GM12878 (cell line): ENCODE measurements around the gene RARS1. TPM values are rescaled to one million over a fixed set of nuclear protein-coding genes. Genes with fewer than 3 reads are reported as not detected.

Experiments
- ATAC-seq: fragments of 200-7000 bp; cut with Tn5 transposase; 3 replicates; pipeline ENCODE4 v1.9.1; 2020; ENCODE audit warnings: mild to moderate bottlenecking, moderate library complexity
- BruUV-seq: library from RNA; stranded (reverse); fragments of 400-500 nt; replicated peaks from 2 replicates; lab custom pipeline; 2021; lab: Mats Ljungman, UMichigan
- CTCF ChIA-PET: fragments of 300-600 bp; sonication (Branson Sonifier 250); formaldehyde crosslinking; extraction: SDS; loops from one replicate; lab custom pipeline; 2021; ENCODE audit warnings: inconsistent platforms; lab: Yijun Ruan, JAX
- POLR2A ChIA-PET: fragments of 350-600 bp; formaldehyde crosslinking; extraction: SDS; loops from one replicate; lab custom pipeline; 2021; ENCODE audit warnings: inconsistent platforms; lab: Charles Lee
- RAD21 ChIA-PET: fragments of 300-600 bp; sonication (Branson Sonifier 250); formaldehyde crosslinking; loops from one replicate; lab custom pipeline; 2023; ENCODE audit warnings: antibody characterized with exemption; ENCODE audit not compliant: unreplicated experiment; lab: Charles Lee
- SMC1A ChIA-PET: fragments of 300-600 bp; sonication (Branson Sonifier 250); formaldehyde crosslinking; loops from one replicate; lab custom pipeline; 2023; ENCODE audit not compliant: unreplicated experiment, uncharacterized antibody; lab: Charles Lee
- DNase-seq: peaks from one replicate; pipeline ENCODE4 v3.0.0-alpha.2; 2011; ENCODE audit warnings: low read depth, low spot score
- FAIRE-seq: peaks from 3 replicates; lab custom pipeline; 2011; peaks lifted over from hg19 to GRCh38; lab: Jason Lieb, UNC
- H2AFZ ChIP-seq: 2 replicates; pipeline ENCODE4 v1.6.0; 2011; ENCODE audit warnings: low read depth, low read length, control low read depth; ENCODE audit not compliant: control insufficient read depth
- H3K27ac ChIP-seq: 2 replicates; pipeline ENCODE4 v1.5.1; 2011; ENCODE audit warnings: control low read depth; ENCODE audit not compliant: control insufficient read depth, insufficient read depth
- H3K27me3 ChIP-seq, 2 experiments: replicated peaks in 1 of 2; 2 replicates each; pipeline versions ENCODE4 v1.6.0 to v1.6.1; 2011; ENCODE audit warnings: low read length in 1 of 2; ENCODE audit not compliant: control insufficient read depth in 2 of 2, insufficient read depth in 2 of 2
- H3K36me3 ChIP-seq, 2 experiments: 2 replicates each; pipeline ENCODE4 v1.5.1; 2011; ENCODE audit warnings: low read length in 1 of 2; ENCODE audit not compliant: control insufficient read depth in 2 of 2, insufficient read depth in 2 of 2
- H3K4me1 ChIP-seq: 2 replicates; pipeline ENCODE4 v1.6.1; 2011; ENCODE audit warnings: mild to moderate bottlenecking, low read length, moderate library complexity, mixed read lengths; ENCODE audit not compliant: control insufficient read depth, insufficient read depth
- H3K4me2 ChIP-seq: 2 replicates; pipeline ENCODE4 v1.6.0; 2011; ENCODE audit warnings: control low read depth; ENCODE audit not compliant: control insufficient read depth, insufficient read depth
- H3K4me3 ChIP-seq: fragments of 200-600 bp; sonication (generic); 2 replicates; pipeline ENCODE4 v1.5.1; 2016
- H3K79me2 ChIP-seq: 2 replicates; pipeline ENCODE4 v1.6.0; 2011; ENCODE audit warnings: low read length; ENCODE audit not compliant: control insufficient read depth, insufficient read depth
- H3K9ac ChIP-seq: 2 replicates; pipeline ENCODE4 v1.8.0; 2011; ENCODE audit warnings: low read length, control low read depth, mixed read lengths; ENCODE audit not compliant: control insufficient read depth, insufficient read depth
- H3K9me3 ChIP-seq: replicated peaks from 3 replicates; pipeline ENCODE4 v1.5.1; 2011; ENCODE audit warnings: mild to moderate bottlenecking, low read length; ENCODE audit not compliant: control insufficient read depth, insufficient read depth
- H4K20me1 ChIP-seq: 2 replicates; pipeline ENCODE4 v1.6.0; 2011; ENCODE audit not compliant: control insufficient read depth, insufficient read depth
- CHD2 ChIP-seq: IDR thresholded peaks from 2 replicates; pipeline ENCODE4 v1.6.1; 2011; ENCODE audit warnings: low read depth, low read length, improper control_type of control experiment, borderline replicate concordance
- HDAC6 ChIP-seq: fragments of 200-600 bp; sonication (generic); IDR thresholded peaks from one replicate; pipeline ENCODE4 v1.8.0; 2017; ENCODE audit warnings: antibody characterized with exemption; ENCODE audit not compliant: unreplicated experiment
- JUNB ChIP-seq: IDR thresholded peaks from 2 replicates; pipeline ENCODE4 v1.6.1; 2016; ENCODE audit warnings: antibody characterized with exemption, mild to moderate bottlenecking
- LARP7 ChIP-seq: fragments of 450-650 bp; IDR thresholded peaks from 2 replicates; pipeline ENCODE4 v1.6.1; 2017; ENCODE audit warnings: mild to moderate bottlenecking
- POLR2AphosphoS5 ChIP-seq: IDR thresholded peaks from 2 replicates; pipeline ENCODE4 v1.6.1; 2011; ENCODE audit warnings: mild to moderate bottlenecking, low read length, inconsistent platforms
- RFX5 ChIP-seq: IDR thresholded peaks from 2 replicates; pipeline ENCODE4 v1.6.1; 2011; ENCODE audit warnings: low read depth, low read length, improper control_type of control experiment
- RUNX3 ChIP-seq: IDR thresholded peaks from 2 replicates; pipeline ENCODE4 v1.6.1; 2012; ENCODE audit warnings: low read length, inconsistent platforms
- SREBF1 ChIP-seq: IDR thresholded peaks from 2 replicates; pipeline ENCODE4 v1.6.1; 2012; ENCODE audit warnings: mild to moderate bottlenecking, low read length
- STAT1 ChIP-seq: fragments of 450-650 bp; conservative IDR thresholded peaks from 2 replicates; pipeline ENCODE4 v1.6.1; 2014; ENCODE audit warnings: antibody characterized with exemption, mild to moderate bottlenecking
- TARDBP ChIP-seq: IDR thresholded peaks from 2 replicates; pipeline ENCODE4 v1.6.1; 2016; ENCODE audit warnings: borderline replicate concordance
- WRNIP1 ChIP-seq: IDR thresholded peaks from 2 replicates; pipeline ENCODE4 v1.6.1; 2011; ENCODE audit warnings: low read depth, low read length, improper control_type of control experiment, borderline replicate concordance
- ZBED1 ChIP-seq: IDR thresholded peaks from 2 replicates; pipeline ENCODE4 v1.6.1; 2016; ENCODE audit warnings: borderline replicate concordance
- WGBS: methylation state at CpG from one replicate; pipeline ENCODE4 v1.1.6; 2016; ENCODE audit warnings: low lambda C conversion rate; ENCODE audit not compliant: insufficient replicate concordance, insufficient coverage; ENCODE audit errors: missing lambda C conversion rate; 5-methylcytosine and 5-hydroxymethylcytosine counted together
- in situ Hi-C: fragments of 300-500 bp; cut with MboI; formaldehyde crosslinking; loops from 9 replicates; pipeline ENCODE4 v1.14.3; 2018; ENCODE audit warnings: mixed read lengths
- intact Hi-C: fragments of 100-400 bp; cut with micrococcal nuclease; formaldehyde crosslinking; loops from one replicate; pipeline ENCODE4 v1.14.2; 2022; ENCODE audit not compliant: unreplicated experiment
- polyA plus RNA-seq, 11 experiments: library from polyadenylated mRNA; depleted of rRNA in 4 of 11; unstranded in 6 of 11; stranded (reverse) in 5 of 11; fragments of >200 nt; fragmentation: Nextera tagmentation in 4 of 11; fragmentation: Illumina TruSeq in 1 of 11; extraction: Ambion mirVana in 4 of 11; extraction: Trizol in 1 of 11; gene quantifications; 1 replicate in 1 of 11; 2 replicates in 10 of 11; pipeline versions ENCODE4 v1.2.1 to v1.2.3, GENCODE V29; 2011 to 2016; ENCODE audit warnings: inconsistent platforms in 2 of 11, missing spikeins in 2 of 11, low read depth in 1 of 11
- total RNA-seq, 4 experiments: library from RNA; depleted of rRNA in 3 of 4; stranded (reverse); fragments of >200 nt in 3 of 4; fragmentation: Illumina TruSeq in 1 of 4; extraction: Trizol in 1 of 4; gene quantifications; 2 replicates each; pipeline versions ENCODE4 v1.2.1 to v1.2.3, GENCODE V29; 2013 to 2021
- TF ChIP-seq, protein P1 (sequence below): IDR thresholded peaks from 2 replicates; pipeline ENCODE4 v1.6.1; 2012; ENCODE audit warnings: mild to moderate bottlenecking, low read depth, low read length
- TF ChIP-seq, protein P2 (sequence below): fragments of 450-650 bp; formaldehyde crosslinking; IDR thresholded peaks from 2 replicates; pipeline ENCODE4 v1.5.0; 2022; ENCODE audit warnings: mild to moderate bottlenecking, missing genetic modification characterization

Gene RARS1
- total and polyA plus RNA-seq, 10 of the 15 experiments (the other 5 are each of a cell fraction or from before 2014, with no cell fraction given) = 80.5 to 127 (median 105) TPM

GRCh38 chr5:168529374-168530234 lies 43.3 kb downstream of the RARS1 start (continued):
- TF ChIP-seq RUNX3 (no peak), TARDBP (no peak)

DNA sequence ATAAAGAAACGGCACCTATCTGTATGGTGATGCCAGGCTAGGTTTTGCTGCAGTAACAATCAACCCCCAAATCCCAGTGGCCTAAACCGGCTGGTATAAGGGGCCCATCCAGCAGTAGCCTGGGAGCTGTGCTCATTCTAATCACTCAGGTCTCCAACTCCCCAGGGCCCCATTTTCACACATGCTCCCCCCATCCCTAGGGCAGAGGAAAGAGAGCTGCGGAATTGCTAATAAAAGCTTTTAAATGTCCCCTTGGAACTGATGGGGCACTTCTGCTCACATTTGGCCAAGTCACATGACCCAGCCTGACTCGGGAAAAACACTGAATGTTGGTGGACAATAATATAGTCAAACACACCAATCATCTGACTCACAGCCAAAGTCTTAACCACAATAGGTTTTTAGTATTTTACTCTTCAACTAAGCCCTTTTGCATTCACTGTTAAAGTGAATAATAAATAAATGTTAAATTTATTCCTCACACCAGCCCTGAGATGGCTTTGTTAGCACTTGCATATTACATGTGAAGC lies 44.4 kb downstream of the RARS1 start:
- Histone ChIP-seq H3K36me3 (no peaks in the 10 kb centered on the region), H3K9me3 (peaks cover 2% of the 10 kb centered on the region; the same call in 1 of the 3 replicates), H4K20me1 (no peaks in the 10 kb centered on the region), H3K27me3 (peaks cover 0 to 3% of the 10 kb centered on the region in 2 experiments; a peak in 1 of 4 replicates), H3K27ac (no peak overlapping the region), H3K4me2 (no peak overlapping the region), H3K4me1 (no peaks in the 10 kb centered on the region), H3K4me3 (no peak overlapping the region), H3K79me2 (no peaks in the 10 kb centered on the region)
- intact Hi-C loops (no loop called here), in situ Hi-C loops (no loop called here)
- no peak for ATAC-seq
- no TSS peak for BruUV-seq
- ChIA-PET SMC1A (no interaction called here), POLR2A (no interaction called here)
- DNase-seq = no peak
- TF ChIP-seq STAT1 = no peak
- TF ChIP-seq, protein P1, sequence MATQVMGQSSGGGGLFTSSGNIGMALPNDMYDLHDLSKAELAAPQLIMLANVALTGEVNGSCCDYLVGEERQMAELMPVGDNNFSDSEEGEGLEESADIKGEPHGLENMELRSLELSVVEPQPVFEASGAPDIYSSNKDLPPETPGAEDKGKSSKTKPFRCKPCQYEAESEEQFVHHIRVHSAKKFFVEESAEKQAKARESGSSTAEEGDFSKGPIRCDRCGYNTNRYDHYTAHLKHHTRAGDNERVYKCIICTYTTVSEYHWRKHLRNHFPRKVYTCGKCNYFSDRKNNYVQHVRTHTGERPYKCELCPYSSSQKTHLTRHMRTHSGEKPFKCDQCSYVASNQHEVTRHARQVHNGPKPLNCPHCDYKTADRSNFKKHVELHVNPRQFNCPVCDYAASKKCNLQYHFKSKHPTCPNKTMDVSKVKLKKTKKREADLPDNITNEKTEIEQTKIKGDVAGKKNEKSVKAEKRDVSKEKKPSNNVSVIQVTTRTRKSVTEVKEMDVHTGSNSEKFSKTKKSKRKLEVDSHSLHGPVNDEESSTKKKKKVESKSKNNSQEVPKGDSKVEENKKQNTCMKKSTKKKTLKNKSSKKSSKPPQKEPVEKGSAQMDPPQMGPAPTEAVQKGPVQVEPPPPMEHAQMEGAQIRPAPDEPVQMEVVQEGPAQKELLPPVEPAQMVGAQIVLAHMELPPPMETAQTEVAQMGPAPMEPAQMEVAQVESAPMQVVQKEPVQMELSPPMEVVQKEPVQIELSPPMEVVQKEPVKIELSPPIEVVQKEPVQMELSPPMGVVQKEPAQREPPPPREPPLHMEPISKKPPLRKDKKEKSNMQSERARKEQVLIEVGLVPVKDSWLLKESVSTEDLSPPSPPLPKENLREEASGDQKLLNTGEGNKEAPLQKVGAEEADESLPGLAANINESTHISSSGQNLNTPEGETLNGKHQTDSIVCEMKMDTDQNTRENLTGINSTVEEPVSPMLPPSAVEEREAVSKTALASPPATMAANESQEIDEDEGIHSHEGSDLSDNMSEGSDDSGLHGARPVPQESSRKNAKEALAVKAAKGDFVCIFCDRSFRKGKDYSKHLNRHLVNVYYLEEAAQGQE = no peak
- TF ChIP-seq LARP7 = no peak
- no peak for TF ChIP-seq HDAC6
- TF ChIP-seq WRNIP1 = no peak
- no peak for TF ChIP-seq ZBED1
- TF ChIP-seq POLR2AphosphoS5 = no peak
- TF ChIP-seq SREBF1 = no peak
- TF ChIP-seq, protein P2, sequence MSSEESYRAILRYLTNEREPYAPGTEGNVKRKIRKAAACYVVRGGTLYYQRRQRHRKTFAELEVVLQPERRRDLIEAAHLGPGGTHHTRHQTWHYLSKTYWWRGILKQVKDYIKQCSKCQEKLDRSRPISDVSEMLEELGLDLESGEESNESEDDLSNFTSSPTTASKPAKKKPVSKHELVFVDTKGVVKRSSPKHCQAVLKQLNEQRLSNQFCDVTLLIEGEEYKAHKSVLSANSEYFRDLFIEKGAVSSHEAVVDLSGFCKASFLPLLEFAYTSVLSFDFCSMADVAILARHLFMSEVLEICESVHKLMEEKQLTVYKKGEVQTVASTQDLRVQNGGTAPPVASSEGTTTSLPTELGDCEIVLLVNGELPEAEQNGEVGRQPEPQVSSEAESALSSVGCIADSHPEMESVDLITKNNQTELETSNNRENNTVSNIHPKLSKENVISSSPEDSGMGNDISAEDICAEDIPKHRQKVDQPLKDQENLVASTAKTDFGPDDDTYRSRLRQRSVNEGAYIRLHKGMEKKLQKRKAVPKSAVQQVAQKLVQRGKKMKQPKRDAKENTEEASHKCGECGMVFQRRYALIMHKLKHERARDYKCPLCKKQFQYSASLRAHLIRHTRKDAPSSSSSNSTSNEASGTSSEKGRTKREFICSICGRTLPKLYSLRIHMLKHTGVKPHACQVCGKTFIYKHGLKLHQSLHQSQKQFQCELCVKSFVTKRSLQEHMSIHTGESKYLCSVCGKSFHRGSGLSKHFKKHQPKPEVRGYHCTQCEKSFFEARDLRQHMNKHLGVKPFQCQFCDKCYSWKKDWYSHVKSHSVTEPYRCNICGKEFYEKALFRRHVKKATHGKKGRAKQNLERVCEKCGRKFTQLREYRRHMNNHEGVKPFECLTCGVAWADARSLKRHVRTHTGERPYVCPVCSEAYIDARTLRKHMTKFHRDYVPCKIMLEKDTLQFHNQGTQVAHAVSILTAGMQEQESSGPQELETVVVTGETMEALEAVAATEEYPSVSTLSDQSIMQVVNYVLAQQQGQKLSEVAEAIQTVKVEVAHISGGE = no peak
- TF ChIP-seq CHD2 = no peak
- TF ChIP-seq RFX5 = no peak
- TF ChIP-seq JUNB = no peak
- TF ChIP-seq, all 136 proteins: peak for 0
- H3K9ac ChIP-seq = no peak overlapping the region
- no peak for FAIRE-seq
- no peak overlapping the region for H2AFZ ChIP-seq
- RAD21 ChIA-PET = no interaction called here
- 68% methylated on average over 4 of the region's 4 CpGs for WGBS
- CTCF ChIA-PET = interaction anchor here (1.2 kb wide), 1 partner anchor 9 kb away, joined by 3 read pairs; no protein-coding TSS in a partner anchor
